BLaER1 treated with 17β-estradiol and CSF1 and Interleukin-3, amounts not matched to agents 10 nM and 100 nM (cell line): ENCODE measurements around the gene CAND2.

Source experiments
- H3K27ac ChIP-seq, 11 experiments: shearing (Covaris generic); formaldehyde crosslinking; 2 replicates each; pipeline ENCODE4 v1.8.1; 2022
- H3K27me3 ChIP-seq, 11 experiments: shearing (Covaris generic); formaldehyde crosslinking; 2 replicates each; pipeline ENCODE4 v1.8.1; 2022
- H3K36me3 ChIP-seq, 11 experiments: shearing (Covaris generic); formaldehyde crosslinking; 2 replicates each; pipeline ENCODE4 v1.8.1; 2022
- H3K4me1 ChIP-seq, 10 experiments: shearing (Covaris generic); formaldehyde crosslinking; 2 replicates each; pipeline ENCODE4 v1.8.1; 2022
- H3K4me2 ChIP-seq, 11 experiments: shearing (Covaris generic); formaldehyde crosslinking; 2 replicates each; pipeline ENCODE4 v1.8.1; 2022
- H3K4me3 ChIP-seq, 10 experiments: shearing (Covaris generic); formaldehyde crosslinking; 2 replicates each; pipeline ENCODE4 v1.8.1; 2022
- H3K9ac ChIP-seq, 11 experiments: shearing (Covaris generic); formaldehyde crosslinking; 2 replicates each; pipeline ENCODE4 v1.8.1; 2022
- H3K9me3 ChIP-seq, 11 experiments: shearing (Covaris generic); formaldehyde crosslinking; replicated peaks in 1 of 11; 2 replicates each; pipeline ENCODE4 v1.8.1; 2022
- H4K20me1 ChIP-seq, 11 experiments: shearing (Covaris generic); formaldehyde crosslinking; 2 replicates each; pipeline ENCODE4 v1.8.1; 2022
- Cebpa-rat ChIP-seq, 11 experiments: shearing (Covaris generic); IDR thresholded peaks; 2 replicates each; pipeline ENCODE4 v1.8.1; 2022

Gene CAND2

DNA sequence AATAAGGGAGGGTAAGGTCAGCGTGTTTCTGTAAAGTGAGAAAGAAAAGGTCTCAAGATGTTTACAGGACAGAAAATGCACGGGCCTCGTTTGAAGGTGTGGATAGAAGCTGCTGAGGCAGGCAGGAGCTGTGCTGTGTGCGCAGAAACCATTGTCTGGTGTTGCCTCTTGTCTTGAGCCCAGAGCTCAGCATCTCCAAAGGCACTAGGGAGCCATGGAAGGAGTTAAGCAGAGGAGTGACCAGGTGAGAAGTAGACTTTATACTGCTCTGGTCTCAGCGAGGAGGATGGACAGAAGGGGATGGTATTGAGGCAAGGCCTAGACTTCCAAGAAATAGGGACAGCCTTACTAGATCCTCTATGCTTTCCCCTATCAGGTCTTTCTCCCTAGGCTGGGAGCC lies 13.0 kb downstream of the CAND2 start:
- Histone ChIP-seq H3K27me3 (no peaks in the 10 kb centered on the region; a peak in 1 of 22 replicates), H3K4me2 (peak overlapping the region; percentile 70 to 87 (median 80)), H3K4me3 (peak overlapping the region in 7 of 10 experiments; percentile 55 to 72 (median 64); a peak in 9 of 20 replicates), H3K27ac (no peak overlapping the region), H3K9ac (peak overlapping the region in 7 of 11 experiments; percentile 60 to 72 (median 70); a peak in 13 of 22 replicates), H3K4me1 (peaks cover 5 to 14% (median 10%) of the 10 kb centered on the region in 10 experiments; a peak in 14 of 20 replicates), H3K9me3 (no peaks in the 10 kb centered on the region), H4K20me1 (no peaks in the 10 kb centered on the region), H3K36me3 (no peaks in the 10 kb centered on the region)
- no peak for TF ChIP-seq Cebpa-rat (IDR thresholded peaks at IDR 0.05)

DNA sequence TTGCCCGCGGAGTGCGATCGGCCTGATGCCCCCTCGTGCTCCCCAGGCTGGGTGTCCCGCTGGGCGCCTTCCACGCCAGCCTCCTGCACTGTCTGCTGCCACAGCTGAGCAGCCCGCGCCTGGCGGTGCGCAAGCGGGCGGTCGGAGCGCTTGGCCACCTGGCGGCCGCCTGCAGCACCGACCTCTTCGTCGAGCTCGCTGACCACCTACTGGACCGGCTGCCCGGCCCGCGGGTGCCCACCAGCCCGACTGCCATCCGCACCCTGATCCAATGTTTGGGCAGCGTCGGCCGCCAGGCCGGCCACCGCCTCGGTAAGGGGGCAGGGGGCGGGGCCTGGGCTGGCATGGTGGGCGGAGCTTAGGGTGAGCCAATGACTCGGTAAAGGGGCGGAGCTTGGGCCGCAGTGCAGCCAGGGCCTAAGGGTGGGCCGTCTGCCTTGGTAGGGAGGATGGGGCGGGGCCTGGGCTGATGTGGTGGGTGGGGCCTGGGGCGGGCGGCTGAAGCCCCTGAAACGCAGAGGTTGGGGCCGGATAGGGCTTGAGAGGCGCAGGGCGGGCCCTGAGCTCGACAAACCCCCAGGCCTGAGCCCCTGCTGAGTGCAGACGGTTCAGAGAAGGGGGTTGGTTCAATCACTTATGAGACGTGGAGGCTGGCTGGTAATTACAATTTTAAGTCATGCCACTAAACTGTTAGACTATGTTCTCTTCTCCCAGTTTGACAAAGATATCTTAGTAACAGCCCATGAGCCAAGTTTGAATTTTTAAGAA lies 13.7 kb downstream of the CAND2 start:
- H3K4me1 ChIP-seq: peaks cover 5 to 14% (median 10%) of the 10 kb centered on the region in 10 experiments; a peak in 14 of 20 replicates
- peak overlapping the region in 4 of 11 experiments; percentile 20 to 51 (median 38); a peak in 4 of 22 replicates for H3K27ac ChIP-seq
- H3K4me2 ChIP-seq: peak overlapping the region; percentile 70 to 87 (median 80)

DNA sequence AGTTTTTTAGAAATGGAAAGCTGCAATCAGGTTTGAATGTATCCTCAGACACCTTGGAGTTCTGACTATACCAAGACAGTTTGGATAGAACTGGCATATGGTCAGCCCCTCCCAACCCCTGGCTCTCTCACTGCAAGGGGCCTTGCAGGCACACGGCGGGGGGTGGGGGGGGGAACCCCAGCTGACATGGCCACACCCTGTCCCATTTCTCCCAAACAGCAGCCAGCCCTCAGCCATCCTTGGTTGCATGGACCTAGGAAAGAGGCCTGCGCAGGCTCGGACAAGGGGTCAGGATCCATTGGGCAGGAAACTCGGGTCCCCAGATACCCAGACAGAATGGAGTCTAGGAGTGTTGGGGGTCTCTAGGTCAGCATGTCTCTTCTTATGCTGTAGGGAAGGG lies 14.5 kb downstream of the CAND2 start:
- peaks cover 5 to 17% (median 10%) of the 10 kb centered on the region in 10 experiments; a peak in 14 of 20 replicates for H3K4me1 ChIP-seq
- H3K27me3 ChIP-seq: no peaks in the 10 kb centered on the region; a peak in 1 of 22 replicates
- 0 out of 22 replicates have a peak, but pooled peaks cover 0 to 3% (median 0%) of the 10 kb centered on the region in 11 experiments for H4K20me1 ChIP-seq
- peaks cover 0 to 4% (median 0%) of the 10 kb centered on the region in 11 experiments; a peak in 1 of 22 replicates for H3K36me3 ChIP-seq
- no peak for TF ChIP-seq Cebpa-rat (IDR thresholded peaks at IDR 0.05)
- no peak overlapping the region for H3K4me3 ChIP-seq
- H3K9ac ChIP-seq: peak overlapping the region in 1 of 11 experiments; percentile 27; a peak in 3 of 22 replicates
- H3K4me2 ChIP-seq: peak overlapping the region; percentile 61 to 87 (median 79); a peak in 16 of 22 replicates
- no peak overlapping the region for H3K27ac ChIP-seq
- H3K9me3 ChIP-seq: no peaks in the 10 kb centered on the region

More for the DNA sequence above, 13.7 kb downstream of the CAND2 start:
- Histone ChIP-seq H4K20me1 (no peaks in the 10 kb centered on the region), H3K27me3 (no peaks in the 10 kb centered on the region; a peak in 1 of 22 replicates), H3K36me3 (no peaks in the 10 kb centered on the region), H3K9me3 (no peaks in the 10 kb centered on the region), H3K9ac (peak overlapping the region; percentile 45 to 72 (median 63)), H3K4me3 (peak overlapping the region; percentile 55 to 72 (median 62))
- TF ChIP-seq Cebpa-rat (IDR thresholded peaks at IDR 0.05): no peak

DNA sequence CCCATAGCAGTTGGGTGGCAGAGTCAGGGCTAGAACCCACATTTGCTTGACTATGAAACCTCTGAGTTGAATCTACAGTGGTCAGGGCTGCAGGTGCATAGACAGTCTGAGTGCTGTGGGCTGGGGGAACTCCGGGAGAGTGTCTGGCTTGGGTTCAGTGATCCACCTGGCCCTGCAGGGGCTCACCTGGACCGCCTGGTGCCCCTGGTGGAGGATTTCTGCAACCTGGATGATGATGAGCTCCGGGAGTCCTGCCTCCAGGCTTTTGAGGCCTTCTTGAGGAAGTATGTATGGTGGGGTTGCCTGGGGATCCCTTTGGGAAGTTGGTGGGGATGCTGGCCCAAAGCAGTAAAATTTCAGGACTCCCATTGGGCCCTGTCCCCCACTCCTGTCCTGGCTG lies 16.3 kb downstream of the CAND2 start:
- no peak overlapping the region for H3K4me2 ChIP-seq
- H3K27me3 ChIP-seq: no peaks in the 10 kb centered on the region; a peak in 1 of 22 replicates
- no peak overlapping the region for H3K4me3 ChIP-seq
- no peak overlapping the region for H3K9ac ChIP-seq
- no peak for TF ChIP-seq Cebpa-rat (IDR thresholded peaks at IDR 0.05)
- H3K36me3 ChIP-seq: peaks cover 0 to 11% (median 0%) of the 10 kb centered on the region in 11 experiments; a peak in 1 of 22 replicates
- H3K9me3 ChIP-seq: no peaks in the 10 kb centered on the region
- H3K27ac ChIP-seq: no peak overlapping the region
- peaks cover 12 to 30% (median 22%) of the 10 kb centered on the region in 10 experiments; a peak in 19 of 20 replicates for H3K4me1 ChIP-seq
- H4K20me1 ChIP-seq: peaks cover 0 to 8% (median 0%) of the 10 kb centered on the region in 11 experiments; a peak in 2 of 22 replicates

DNA sequence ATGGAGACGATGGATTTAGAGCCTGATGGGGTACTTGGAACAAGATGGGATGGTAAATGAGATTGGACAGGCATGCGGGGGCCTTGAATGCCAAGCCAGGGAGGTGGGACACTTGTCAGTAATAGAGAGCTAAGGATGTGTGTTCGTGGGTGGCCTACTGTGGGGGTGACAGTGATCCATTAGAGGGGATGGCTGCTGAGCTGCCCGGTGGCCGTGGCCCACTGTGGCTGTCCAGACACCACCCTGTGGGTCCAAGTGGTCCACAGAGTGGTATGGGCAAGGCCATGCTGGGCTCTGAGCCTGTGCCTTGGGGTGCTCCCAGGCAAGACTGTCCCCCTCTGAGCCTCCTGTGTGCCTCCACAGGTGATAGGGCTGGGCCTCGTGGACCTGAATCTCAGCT lies 17.5 kb downstream of the CAND2 start:
- peaks cover 12 to 42% (median 27%) of the 10 kb centered on the region in 10 experiments; a peak in 19 of 20 replicates for H3K4me1 ChIP-seq
- no peak for TF ChIP-seq Cebpa-rat (IDR thresholded peaks at IDR 0.05)
- peaks cover 0 to 11% (median 0%) of the 10 kb centered on the region in 11 experiments; a peak in 1 of 22 replicates for H3K36me3 ChIP-seq
- H3K4me2 ChIP-seq: no peak overlapping the region
- no peak overlapping the region for H3K4me3 ChIP-seq
- no peaks in the 10 kb centered on the region for H3K9me3 ChIP-seq
- no peak overlapping the region for H3K27ac ChIP-seq
- H3K27me3 ChIP-seq: no peaks in the 10 kb centered on the region; a peak in 1 of 22 replicates
- no peak overlapping the region for H3K9ac ChIP-seq
- H4K20me1 ChIP-seq: peaks cover 0 to 8% (median 0%) of the 10 kb centered on the region in 11 experiments; a peak in 2 of 22 replicates

DNA sequence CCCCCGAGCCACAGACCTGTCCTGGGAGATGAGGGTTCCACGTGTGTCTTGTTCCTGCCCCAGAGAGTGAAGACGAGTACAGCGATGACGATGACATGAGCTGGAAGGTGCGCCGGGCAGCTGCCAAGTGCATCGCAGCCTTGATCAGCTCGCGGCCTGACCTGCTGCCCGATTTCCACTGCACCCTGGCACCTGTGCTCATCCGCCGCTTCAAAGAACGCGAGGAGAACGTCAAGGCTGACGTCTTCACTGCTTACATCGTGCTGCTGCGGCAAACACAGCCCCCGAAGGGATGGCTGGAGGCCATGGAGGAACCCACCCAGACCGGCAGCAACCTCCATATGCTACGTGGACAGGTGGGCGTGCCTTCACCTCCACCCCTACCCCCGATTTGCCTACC lies 18.6 kb downstream of the CAND2 start:
- Histone ChIP-seq H3K36me3 (peaks cover 0 to 11% (median 0%) of the 10 kb centered on the region in 11 experiments; a peak in 1 of 22 replicates), H4K20me1 (peaks cover 0 to 8% (median 0%) of the 10 kb centered on the region in 11 experiments; a peak in 2 of 22 replicates), H3K4me2 (no peak overlapping the region), H3K9ac (no peak overlapping the region), H3K4me1 (peaks cover 7 to 39% (median 25%) of the 10 kb centered on the region in 10 experiments; a peak in 18 of 20 replicates), H3K4me3 (no peak overlapping the region), H3K27me3 (no peaks in the 10 kb centered on the region; a peak in 1 of 22 replicates), H3K9me3 (no peaks in the 10 kb centered on the region), H3K27ac (no peak overlapping the region)
- no peak for TF ChIP-seq Cebpa-rat (IDR thresholded peaks at IDR 0.05)

DNA sequence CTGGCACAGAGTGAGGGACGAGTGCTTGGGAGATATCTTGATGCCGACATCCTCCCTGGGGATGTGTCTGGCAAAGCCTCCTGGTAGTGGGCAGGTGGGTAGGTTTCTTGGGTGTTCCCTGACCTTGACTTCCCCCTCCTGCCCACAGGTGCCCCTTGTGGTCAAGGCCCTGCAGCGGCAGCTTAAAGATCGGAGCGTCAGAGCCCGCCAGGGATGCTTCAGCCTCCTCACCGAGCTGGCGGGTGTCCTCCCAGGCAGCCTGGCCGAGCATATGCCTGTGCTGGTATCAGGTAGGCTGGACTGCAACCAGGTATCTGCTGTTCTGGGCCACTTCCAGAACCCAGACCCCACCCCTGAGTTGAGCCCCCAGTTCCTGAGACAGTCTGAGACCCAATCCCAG lies 19.2 kb downstream of the CAND2 start:
- Histone ChIP-seq H3K4me2 (no peak overlapping the region), H4K20me1 (peaks cover 0 to 8% (median 0%) of the 10 kb centered on the region in 11 experiments; a peak in 2 of 22 replicates), H3K27ac (no peak overlapping the region), H3K4me1 (peaks cover 7 to 35% (median 21%) of the 10 kb centered on the region in 10 experiments; a peak in 18 of 20 replicates), H3K27me3 (no peaks in the 10 kb centered on the region), H3K9ac (no peak overlapping the region), H3K4me3 (no peak overlapping the region), H3K36me3 (peaks cover 0 to 11% (median 0%) of the 10 kb centered on the region in 11 experiments; a peak in 1 of 22 replicates), H3K9me3 (no peaks in the 10 kb centered on the region)
- TF ChIP-seq Cebpa-rat (IDR thresholded peaks at IDR 0.05): no peak

DNA sequence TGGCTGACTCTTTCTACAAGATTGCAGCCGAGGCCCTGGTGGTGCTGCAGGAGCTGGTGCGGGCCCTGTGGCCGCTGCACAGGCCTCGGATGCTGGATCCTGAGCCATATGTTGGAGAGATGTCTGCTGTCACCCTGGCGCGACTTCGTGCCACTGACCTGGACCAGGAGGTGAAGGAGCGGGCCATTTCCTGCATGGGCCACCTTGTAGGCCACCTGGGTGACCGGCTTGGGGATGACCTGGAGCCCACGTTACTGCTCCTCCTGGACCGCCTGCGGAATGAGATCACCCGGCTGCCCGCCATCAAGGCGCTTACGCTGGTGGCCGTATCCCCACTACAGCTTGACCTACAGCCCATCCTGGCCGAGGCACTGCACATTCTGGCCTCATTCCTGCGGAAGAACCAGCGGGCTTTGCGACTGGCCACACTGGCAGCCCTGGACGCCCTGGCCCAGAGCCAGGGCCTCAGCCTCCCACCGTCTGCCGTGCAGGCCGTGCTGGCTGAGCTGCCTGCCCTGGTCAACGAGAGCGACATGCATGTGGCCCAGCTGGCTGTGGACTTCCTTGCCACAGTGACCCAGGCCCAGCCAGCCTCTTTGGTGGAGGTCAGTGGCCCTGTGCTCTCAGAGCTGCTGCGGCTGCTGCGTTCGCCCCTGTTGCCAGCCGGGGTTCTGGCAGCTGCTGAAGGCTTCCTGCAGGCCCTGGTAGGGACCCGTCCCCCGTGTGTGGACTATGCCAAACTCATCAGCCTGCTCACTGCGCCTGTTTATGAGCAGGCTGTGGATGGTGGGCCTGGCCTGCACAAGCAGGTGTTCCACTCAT lies 20.3 kb downstream of the CAND2 start:
- H3K4me3 ChIP-seq: no peak overlapping the region
- no peak overlapping the region for H3K27ac ChIP-seq
- no peaks in the 10 kb centered on the region for H3K9me3 ChIP-seq
- no peaks in the 10 kb centered on the region for H3K27me3 ChIP-seq
- peak overlapping the region; percentile 37 to 77 (median 68) for H3K4me2 ChIP-seq
- peaks cover 7 to 33% (median 19%) of the 10 kb centered on the region in 10 experiments; a peak in 18 of 20 replicates for H3K4me1 ChIP-seq
- peaks cover 0 to 11% (median 0%) of the 10 kb centered on the region in 11 experiments; a peak in 1 of 22 replicates for H3K36me3 ChIP-seq
- H3K9ac ChIP-seq: peak overlapping the region in 4 of 11 experiments; percentile 17 to 41 (median 34); a peak in 4 of 22 replicates
- peaks cover 0 to 8% (median 0%) of the 10 kb centered on the region in 11 experiments; a peak in 2 of 22 replicates for H4K20me1 ChIP-seq
- no peak for TF ChIP-seq Cebpa-rat (IDR thresholded peaks at IDR 0.05)
